Liver (tissue), 3 donors: Measurements from ENCODE around the gene ANKS1A.

ENCODE experiments used
- EGR1 ChIP-seq, 2 donors: IDR thresholded peaks; 2 replicates each; pipeline ENCODE4 v1.6.1; 2016 to 2018; ENCODE audit warnings: antibody characterized with exemption in 2 of 2, low read depth in 2 of 2
- GABPA ChIP-seq, 2 donors: IDR thresholded peaks in 1 of 2; conservative IDR thresholded peaks in 1 of 2; 2 replicates each; pipeline ENCODE4 v1.6.1; 2016; ENCODE audit warnings: antibody characterized with exemption in 2 of 2, mild to moderate bottlenecking in 1 of 2, moderate library complexity in 1 of 2
- HNF4G ChIP-seq: IDR thresholded peaks from 2 replicates; pipeline ENCODE4 v1.6.1; 2016; ENCODE audit warnings: antibody characterized with exemption
- JUND ChIP-seq, 2 donors: IDR thresholded peaks; 2 replicates each; pipeline ENCODE4 v1.6.1; 2016; ENCODE audit warnings: antibody characterized with exemption in 2 of 2
- RAD21 ChIP-seq, 2 donors: IDR thresholded peaks; 2 replicates each; pipeline ENCODE4 v1.6.1; 2016; ENCODE audit warnings: antibody characterized with exemption in 2 of 2, mild to moderate bottlenecking in 2 of 2
- RXRA ChIP-seq, 2 donors: IDR thresholded peaks; 2 replicates each; pipeline ENCODE4 v1.6.1; 2017 to 2018; ENCODE audit warnings: antibody characterized with exemption in 2 of 2, mild to moderate bottlenecking in 1 of 2
- SP1 ChIP-seq: IDR thresholded peaks from 2 replicates; pipeline ENCODE4 v1.6.1; 2018; ENCODE audit warnings: antibody characterized with exemption, mild to moderate bottlenecking
- TAF1 ChIP-seq: conservative IDR thresholded peaks from 2 replicates; pipeline ENCODE4 v1.6.1; 2016; ENCODE audit warnings: antibody characterized with exemption, mild to moderate bottlenecking
- YY1 ChIP-seq: IDR thresholded peaks from 2 replicates; pipeline ENCODE4 v1.6.1; 2016; ENCODE audit warnings: antibody characterized with exemption, mild to moderate bottlenecking
- TF ChIP-seq, protein P1 (sequence below): fragments of 150-350 bp; IDR thresholded peaks from 2 replicates; pipeline ENCODE4 v1.5.1; 2017; ENCODE audit warnings: improper control_type of control experiment, low read depth, low read length; ENCODE audit not compliant: missing input control
- TF ChIP-seq, protein P2 (sequence below): IDR thresholded peaks from 2 replicates; pipeline ENCODE4 v1.6.1; 2016; ENCODE audit warnings: antibody characterized with exemption
- TF ChIP-seq, protein P3 (sequence below): IDR thresholded peaks from 2 replicates; pipeline ENCODE4 v1.6.1; 2016; ENCODE audit warnings: antibody characterized with exemption, mild to moderate bottlenecking
- TF ChIP-seq, protein P4 (sequence below): IDR thresholded peaks from 2 replicates; pipeline ENCODE4 v1.6.1; 2016; ENCODE audit warnings: antibody characterized with exemption
- TF ChIP-seq, protein P5 (sequence below): IDR thresholded peaks from 2 replicates; pipeline ENCODE4 v1.6.1; 2016; ENCODE audit warnings: antibody characterized with exemption
- donor health status: healthy.
- donor health status: healthy.

DNA sequence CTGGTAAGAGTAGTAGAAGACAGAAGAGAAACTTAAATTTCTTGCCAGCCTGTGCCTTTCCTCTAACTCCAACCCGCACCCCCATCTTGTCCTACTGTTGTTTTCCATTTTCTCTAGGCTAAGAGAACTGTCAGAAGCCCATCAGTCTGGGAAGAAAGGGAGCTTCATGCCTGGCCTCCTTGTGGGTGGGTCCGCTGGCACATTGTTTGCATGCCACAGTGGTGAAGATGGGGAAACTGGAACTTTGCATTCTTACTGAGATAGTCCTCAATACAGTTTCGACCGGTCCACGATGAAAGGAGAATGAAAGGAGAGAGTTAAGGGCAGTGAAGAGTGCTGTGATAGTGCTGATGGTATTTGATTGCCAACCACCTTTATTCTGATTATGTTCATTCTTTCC, 149.0 kb downstream of the ANKS1A start:
- TF ChIP-seq, protein P1, sequence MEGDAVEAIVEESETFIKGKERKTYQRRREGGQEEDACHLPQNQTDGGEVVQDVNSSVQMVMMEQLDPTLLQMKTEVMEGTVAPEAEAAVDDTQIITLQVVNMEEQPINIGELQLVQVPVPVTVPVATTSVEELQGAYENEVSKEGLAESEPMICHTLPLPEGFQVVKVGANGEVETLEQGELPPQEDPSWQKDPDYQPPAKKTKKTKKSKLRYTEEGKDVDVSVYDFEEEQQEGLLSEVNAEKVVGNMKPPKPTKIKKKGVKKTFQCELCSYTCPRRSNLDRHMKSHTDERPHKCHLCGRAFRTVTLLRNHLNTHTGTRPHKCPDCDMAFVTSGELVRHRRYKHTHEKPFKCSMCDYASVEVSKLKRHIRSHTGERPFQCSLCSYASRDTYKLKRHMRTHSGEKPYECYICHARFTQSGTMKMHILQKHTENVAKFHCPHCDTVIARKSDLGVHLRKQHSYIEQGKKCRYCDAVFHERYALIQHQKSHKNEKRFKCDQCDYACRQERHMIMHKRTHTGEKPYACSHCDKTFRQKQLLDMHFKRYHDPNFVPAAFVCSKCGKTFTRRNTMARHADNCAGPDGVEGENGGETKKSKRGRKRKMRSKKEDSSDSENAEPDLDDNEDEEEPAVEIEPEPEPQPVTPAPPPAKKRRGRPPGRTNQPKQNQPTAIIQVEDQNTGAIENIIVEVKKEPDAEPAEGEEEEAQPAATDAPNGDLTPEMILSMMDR: no peak
- TF ChIP-seq JUND (IDR thresholded peaks at IDR 0.05): no peak
- TF ChIP-seq, protein P2, sequence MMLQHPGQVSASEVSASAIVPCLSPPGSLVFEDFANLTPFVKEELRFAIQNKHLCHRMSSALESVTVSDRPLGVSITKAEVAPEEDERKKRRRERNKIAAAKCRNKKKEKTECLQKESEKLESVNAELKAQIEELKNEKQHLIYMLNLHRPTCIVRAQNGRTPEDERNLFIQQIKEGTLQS: no peak
- TF ChIP-seq, protein P3, sequence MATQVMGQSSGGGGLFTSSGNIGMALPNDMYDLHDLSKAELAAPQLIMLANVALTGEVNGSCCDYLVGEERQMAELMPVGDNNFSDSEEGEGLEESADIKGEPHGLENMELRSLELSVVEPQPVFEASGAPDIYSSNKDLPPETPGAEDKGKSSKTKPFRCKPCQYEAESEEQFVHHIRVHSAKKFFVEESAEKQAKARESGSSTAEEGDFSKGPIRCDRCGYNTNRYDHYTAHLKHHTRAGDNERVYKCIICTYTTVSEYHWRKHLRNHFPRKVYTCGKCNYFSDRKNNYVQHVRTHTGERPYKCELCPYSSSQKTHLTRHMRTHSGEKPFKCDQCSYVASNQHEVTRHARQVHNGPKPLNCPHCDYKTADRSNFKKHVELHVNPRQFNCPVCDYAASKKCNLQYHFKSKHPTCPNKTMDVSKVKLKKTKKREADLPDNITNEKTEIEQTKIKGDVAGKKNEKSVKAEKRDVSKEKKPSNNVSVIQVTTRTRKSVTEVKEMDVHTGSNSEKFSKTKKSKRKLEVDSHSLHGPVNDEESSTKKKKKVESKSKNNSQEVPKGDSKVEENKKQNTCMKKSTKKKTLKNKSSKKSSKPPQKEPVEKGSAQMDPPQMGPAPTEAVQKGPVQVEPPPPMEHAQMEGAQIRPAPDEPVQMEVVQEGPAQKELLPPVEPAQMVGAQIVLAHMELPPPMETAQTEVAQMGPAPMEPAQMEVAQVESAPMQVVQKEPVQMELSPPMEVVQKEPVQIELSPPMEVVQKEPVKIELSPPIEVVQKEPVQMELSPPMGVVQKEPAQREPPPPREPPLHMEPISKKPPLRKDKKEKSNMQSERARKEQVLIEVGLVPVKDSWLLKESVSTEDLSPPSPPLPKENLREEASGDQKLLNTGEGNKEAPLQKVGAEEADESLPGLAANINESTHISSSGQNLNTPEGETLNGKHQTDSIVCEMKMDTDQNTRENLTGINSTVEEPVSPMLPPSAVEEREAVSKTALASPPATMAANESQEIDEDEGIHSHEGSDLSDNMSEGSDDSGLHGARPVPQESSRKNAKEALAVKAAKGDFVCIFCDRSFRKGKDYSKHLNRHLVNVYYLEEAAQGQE: no peak
- TF ChIP-seq YY1: no peak
- TF ChIP-seq EGR1 (IDR thresholded peaks at IDR 0.05; ENCODE audit: low read depth in 2 of 2): no peak
- TF ChIP-seq TAF1: no peak
- TF ChIP-seq, protein P4, sequence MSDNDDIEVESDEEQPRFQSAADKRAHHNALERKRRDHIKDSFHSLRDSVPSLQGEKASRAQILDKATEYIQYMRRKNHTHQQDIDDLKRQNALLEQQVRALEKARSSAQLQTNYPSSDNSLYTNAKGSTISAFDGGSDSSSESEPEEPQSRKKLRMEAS: no peak
- TF ChIP-seq GABPA (IDR thresholded peaks at IDR 0.05 in 1 of 2, conservative IDR thresholded peaks at IDR 0.05 in 1 of 2): no peak
- TF ChIP-seq, protein P5, sequence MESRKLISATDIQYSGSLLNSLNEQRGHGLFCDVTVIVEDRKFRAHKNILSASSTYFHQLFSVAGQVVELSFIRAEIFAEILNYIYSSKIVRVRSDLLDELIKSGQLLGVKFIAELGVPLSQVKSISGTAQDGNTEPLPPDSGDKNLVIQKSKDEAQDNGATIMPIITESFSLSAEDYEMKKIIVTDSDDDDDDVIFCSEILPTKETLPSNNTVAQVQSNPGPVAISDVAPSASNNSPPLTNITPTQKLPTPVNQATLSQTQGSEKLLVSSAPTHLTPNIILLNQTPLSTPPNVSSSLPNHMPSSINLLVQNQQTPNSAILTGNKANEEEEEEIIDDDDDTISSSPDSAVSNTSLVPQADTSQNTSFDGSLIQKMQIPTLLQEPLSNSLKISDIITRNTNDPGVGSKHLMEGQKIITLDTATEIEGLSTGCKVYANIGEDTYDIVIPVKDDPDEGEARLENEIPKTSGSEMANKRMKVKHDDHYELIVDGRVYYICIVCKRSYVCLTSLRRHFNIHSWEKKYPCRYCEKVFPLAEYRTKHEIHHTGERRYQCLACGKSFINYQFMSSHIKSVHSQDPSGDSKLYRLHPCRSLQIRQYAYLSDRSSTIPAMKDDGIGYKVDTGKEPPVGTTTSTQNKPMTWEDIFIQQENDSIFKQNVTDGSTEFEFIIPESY: no peak
- no peak for TF ChIP-seq RAD21 (IDR thresholded peaks at IDR 0.05)
- no peak for TF ChIP-seq RXRA (IDR thresholded peaks at IDR 0.05)
- TF ChIP-seq HNF4G: no peak
- no peak for TF ChIP-seq SP1
